A673 (cell line): ENCODE data around the gene PLA2G2E. TPM values are rescaled to one million over a fixed set of nuclear protein-coding genes. Genes with fewer than 3 reads are reported as not detected.
A peak's percentile ranks its signal among the peaks of the same experiment; 100 is the strongest.

Source experiments
- BruUV-seq: library from RNA; stranded (reverse); fragments of 400-500 nt; replicated peaks from 2 replicates; lab custom pipeline; 2021; lab: Mats Ljungman, UMichigan
- CTCF ChIA-PET: fragments of 300-600 bp; sonication (Branson Sonifier 250); formaldehyde crosslinking; loops from one replicate; lab custom pipeline; 2022; ENCODE audit warnings: antibody characterized with exemption; lab: Charles Lee
- POLR2A ChIA-PET: fragments of 300-600 bp; sonication (Branson Sonifier 250); formaldehyde crosslinking; loops from one replicate; lab custom pipeline; 2022; ENCODE audit warnings: antibody characterized with exemption; ENCODE audit not compliant: low non-redundant PET; lab: Charles Lee
- DNase-seq: peaks from one replicate; pipeline ENCODE4 v3.0.0-alpha.2; 2015; ENCODE audit warnings: low spot score
- H3K27ac ChIP-seq: fragments of 200-600 bp; sonication (generic); 2 replicates; pipeline ENCODE4 v1.5.1; 2016; ENCODE audit warnings: mixed run types, low read depth, mild to moderate bottlenecking, mixed read lengths, antibody characterized with exemption, low read length; ENCODE audit not compliant: poor library complexity, severe bottlenecking
- H3K27me3 ChIP-seq: fragments of 200-600 bp; sonication (generic); replicated peaks from 2 replicates; pipeline ENCODE4 v1.6.1; 2017; ENCODE audit warnings: mixed run types, low read depth, mild to moderate bottlenecking, mixed read lengths, antibody characterized with exemption, low read length; ENCODE audit not compliant: insufficient read depth, poor library complexity
- H3K36me3 ChIP-seq: fragments of 200-600 bp; sonication (generic); 2 replicates; pipeline ENCODE4 v1.6.1; 2016; ENCODE audit warnings: mixed run types, mild to moderate bottlenecking, mixed read lengths, antibody characterized with exemption, low read length; ENCODE audit not compliant: insufficient read depth, poor library complexity, severe bottlenecking
- H3K4me1 ChIP-seq: fragments of 200-600 bp; sonication (generic); 2 replicates; pipeline ENCODE4 v1.6.1; 2017; ENCODE audit warnings: mixed run types, mild to moderate bottlenecking, mixed read lengths, antibody characterized with exemption, low read length; ENCODE audit not compliant: insufficient read depth, poor library complexity, severe bottlenecking
- H3K4me3 ChIP-seq: fragments of 200-600 bp; sonication (generic); 2 replicates; pipeline ENCODE4 v1.5.1; 2016; ENCODE audit warnings: low read depth, mixed run types, mild to moderate bottlenecking, mixed read lengths, low read length; ENCODE audit not compliant: poor library complexity, severe bottlenecking
- H3K9me3 ChIP-seq: fragments of 200-600 bp; sonication (generic); 2 replicates; pipeline ENCODE4 v1.6.1; 2016; ENCODE audit warnings: mixed run types, low read depth, mild to moderate bottlenecking, mixed read lengths, antibody characterized with exemption, low read length; ENCODE audit not compliant: poor library complexity, severe bottlenecking
- EZH2 ChIP-seq: fragments of 200-600 bp; sonication (generic); IDR thresholded peaks from 2 replicates; pipeline ENCODE4 v1.6.1; 2017; ENCODE audit warnings: borderline replicate concordance, low read depth, mild to moderate bottlenecking, mixed read lengths, antibody characterized with exemption, low read length; ENCODE audit not compliant: poor library complexity, severe bottlenecking
- intact Hi-C: fragments of 100-400 bp; cut with micrococcal nuclease; formaldehyde crosslinking; loops from one replicate; pipeline ENCODE4 v1.10.0; 2022; ENCODE audit not compliant: unreplicated experiment
- total RNA-seq: library from RNA; stranded (reverse); gene quantifications from 2 replicates; pipeline ENCODE4 v1.2.3, GENCODE V29; 2021
- TF ChIP-seq, protein P1 (sequence below): fragments of 300-800, 200-600 bp; sonication (generic); conservative IDR thresholded peaks from 2 replicates; pipeline ENCODE4 v1.5.1; 2017; ENCODE audit warnings: low read depth, mild to moderate bottlenecking, antibody characterized with exemption, low read length, moderate library complexity, mixed read lengths

The PLA2G2E gene
- total RNA-seq, 1 experiment from 2014 or later = not detected

DNA sequence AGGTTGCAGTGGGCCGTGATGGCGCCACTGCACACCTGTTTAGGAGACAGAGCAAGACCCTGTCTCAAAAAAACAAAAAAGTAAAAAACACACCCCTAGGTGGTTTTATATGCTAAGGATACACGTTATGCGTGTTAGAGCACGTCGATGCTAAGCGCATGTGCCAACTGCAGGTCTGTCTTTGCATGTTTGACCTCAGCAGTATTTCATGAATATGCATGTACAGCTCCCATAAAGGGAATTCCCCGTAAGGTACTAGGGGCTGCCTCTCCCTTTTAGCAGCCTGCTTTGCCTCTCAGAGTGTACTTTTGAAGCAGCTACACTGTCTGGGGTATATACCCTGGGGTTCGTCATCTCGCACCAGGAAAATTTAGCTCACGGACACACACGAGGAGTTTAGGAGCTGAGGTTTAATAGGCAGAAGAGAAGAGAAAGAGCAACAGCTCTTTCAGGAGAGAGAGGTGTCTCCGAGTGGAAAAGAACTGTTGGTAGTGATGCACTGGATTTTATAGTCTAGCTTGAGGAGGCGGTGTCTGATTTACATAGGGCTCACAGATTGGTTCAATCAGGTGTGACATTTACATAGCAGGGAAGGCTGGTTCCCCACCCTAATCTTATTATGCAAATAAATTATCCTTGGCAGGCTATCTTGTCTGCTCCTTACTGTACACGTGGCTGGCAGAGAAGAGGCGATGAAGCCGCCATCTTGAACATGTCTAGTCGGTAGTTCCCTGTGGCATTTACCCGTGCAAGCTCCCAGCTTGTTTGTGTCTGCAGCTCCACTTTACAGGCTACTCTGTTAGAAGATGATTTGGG, 45.4 kb downstream of the PLA2G2E start:
- H3K9me3 ChIP-seq = no peaks in the 10 kb centered on the region
- H3K4me3 ChIP-seq = no peak overlapping the region
- POLR2A ChIA-PET = interaction anchor here (0.6 kb wide), 1 partner anchor 11 kb away, joined by 4 read pairs; no protein-coding TSS in a partner anchor
- no peak for TF ChIP-seq EZH2
- TF ChIP-seq, protein P1, sequence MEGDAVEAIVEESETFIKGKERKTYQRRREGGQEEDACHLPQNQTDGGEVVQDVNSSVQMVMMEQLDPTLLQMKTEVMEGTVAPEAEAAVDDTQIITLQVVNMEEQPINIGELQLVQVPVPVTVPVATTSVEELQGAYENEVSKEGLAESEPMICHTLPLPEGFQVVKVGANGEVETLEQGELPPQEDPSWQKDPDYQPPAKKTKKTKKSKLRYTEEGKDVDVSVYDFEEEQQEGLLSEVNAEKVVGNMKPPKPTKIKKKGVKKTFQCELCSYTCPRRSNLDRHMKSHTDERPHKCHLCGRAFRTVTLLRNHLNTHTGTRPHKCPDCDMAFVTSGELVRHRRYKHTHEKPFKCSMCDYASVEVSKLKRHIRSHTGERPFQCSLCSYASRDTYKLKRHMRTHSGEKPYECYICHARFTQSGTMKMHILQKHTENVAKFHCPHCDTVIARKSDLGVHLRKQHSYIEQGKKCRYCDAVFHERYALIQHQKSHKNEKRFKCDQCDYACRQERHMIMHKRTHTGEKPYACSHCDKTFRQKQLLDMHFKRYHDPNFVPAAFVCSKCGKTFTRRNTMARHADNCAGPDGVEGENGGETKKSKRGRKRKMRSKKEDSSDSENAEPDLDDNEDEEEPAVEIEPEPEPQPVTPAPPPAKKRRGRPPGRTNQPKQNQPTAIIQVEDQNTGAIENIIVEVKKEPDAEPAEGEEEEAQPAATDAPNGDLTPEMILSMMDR = no peak
- peaks cover 11% of the 10 kb centered on the region for H3K4me1 ChIP-seq
- BruUV-seq = TSS peak; percentile 99
- H3K27ac ChIP-seq = peak overlapping the region; percentile 79
- intact Hi-C loops = no loop called here
- CTCF ChIA-PET = no interaction called here
- H3K27me3 ChIP-seq = no peaks in the 10 kb centered on the region
- no peaks in the 10 kb centered on the region for H3K36me3 ChIP-seq
- peak; percentile 96 for DNase-seq

DNA sequence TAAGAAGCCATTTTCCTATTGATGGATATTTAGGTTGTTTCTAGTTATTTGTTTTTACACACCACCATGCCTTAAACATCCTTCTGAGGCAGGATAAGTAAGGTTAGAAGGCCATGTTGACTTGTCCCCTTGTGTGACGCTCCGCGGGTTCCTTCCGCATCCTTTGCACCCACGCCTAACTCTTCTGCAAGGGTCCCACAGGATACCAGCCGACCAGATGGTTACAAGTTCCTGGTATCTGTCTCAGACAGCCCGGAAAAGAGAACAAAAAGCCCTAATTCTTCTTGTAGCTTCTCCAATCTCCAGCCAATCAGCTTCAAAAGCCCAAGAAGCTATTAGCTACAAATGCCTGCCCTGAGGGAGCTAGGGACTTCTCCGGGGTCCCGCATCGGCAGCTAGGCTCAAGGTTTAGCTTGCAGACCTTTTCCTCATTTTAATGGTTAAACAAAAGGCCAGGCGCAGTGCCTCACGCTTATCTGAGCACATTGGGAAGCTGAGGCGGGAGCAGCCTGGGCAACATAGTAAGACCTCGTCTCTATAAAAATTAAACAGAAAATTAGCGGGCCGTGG, 46.2 kb downstream of the PLA2G2E start:
- no peaks in the 10 kb centered on the region for H3K36me3 ChIP-seq
- POLR2A ChIA-PET = interaction anchor here (0.6 kb wide), 1 partner anchor 12 kb away, joined by 4 read pairs; no protein-coding TSS in a partner anchor
- CTCF ChIA-PET = no interaction called here

DNA sequence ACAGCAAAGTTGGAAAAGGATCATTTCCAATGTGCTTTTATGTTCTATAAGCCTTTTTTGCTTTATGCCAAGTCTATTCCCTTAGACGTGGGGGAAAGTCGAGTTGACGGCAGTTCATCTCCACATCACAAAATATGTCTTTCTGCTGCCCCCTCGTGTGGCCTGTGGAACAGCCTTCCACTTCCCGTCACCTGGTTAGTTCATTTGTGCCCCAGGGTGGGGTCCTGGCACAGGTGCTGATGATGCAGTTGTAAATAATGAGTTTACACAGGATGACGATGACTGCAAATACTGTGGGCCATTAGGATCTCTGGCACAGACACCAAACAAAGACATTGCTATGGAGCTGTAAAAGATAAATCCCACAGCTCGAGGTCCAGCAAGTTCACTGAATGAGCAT, 51.2 kb downstream of the PLA2G2E start:
- Histone ChIP-seq H3K27ac (no peak overlapping the region), H3K9me3 (no peaks in the 10 kb centered on the region), H3K27me3 (no peaks in the 10 kb centered on the region), H3K4me1 (peaks cover 3% of the 10 kb centered on the region), H3K4me3 (no peak overlapping the region), H3K36me3 (no peaks in the 10 kb centered on the region)
- BruUV-seq = no TSS peak
- DNase-seq = peak; percentile 38
- TF ChIP-seq, protein P1 = peak; percentile 23; the same call in 1 of the 2 replicates
- TF ChIP-seq EZH2 = no peak
- intact Hi-C loops = no loop called here
- CTCF ChIA-PET = interaction anchor here (1.3 kb wide), 1 partner anchor 11 kb away, joined by 3 read pairs; no protein-coding TSS in a partner anchor
- POLR2A ChIA-PET = no interaction called here

More for the DNA sequence above, 46.2 kb downstream of the PLA2G2E start:
- no peak for TF ChIP-seq EZH2
- TF ChIP-seq, protein P1 = no peak
- Histone ChIP-seq H3K4me1 (peaks cover 11% of the 10 kb centered on the region), H3K4me3 (no peak overlapping the region), H3K9me3 (no peaks in the 10 kb centered on the region), H3K27ac (peak overlapping the region; percentile 79), H3K27me3 (no peaks in the 10 kb centered on the region)
- no peak for DNase-seq
- intact Hi-C loops = no loop called here
- BruUV-seq = no TSS peak

Other genes with a start within 250 kb of the PLA2G2E start
- 4.3 and 6.3 TPM in 2 replicates for gene TMCO4, start 123.7 kb downstream of the PLA2G2E start, total RNA-seq
- not detected in 2 replicates for gene RNF186, start 108.3 kb downstream of the PLA2G2E start, total RNA-seq
- 32.8 and 33.9 TPM in 2 replicates for gene OTUD3, start 41.2 kb downstream of the PLA2G2E start, total RNA-seq
- gene PLA2G2A, start 56.0 kb upstream of the PLA2G2E start, total RNA-seq = not detected in 2 replicates
- not detected in 2 replicates for gene PLA2G5, start 146.6 kb upstream of the PLA2G2E start, total RNA-seq
- gene PLA2G2D, start 195.9 kb upstream of the PLA2G2E start, total RNA-seq = not detected in 2 replicates
- not detected in 2 replicates for gene PLA2G2F, start 215.7 kb upstream of the PLA2G2E start, total RNA-seq